ENCODE data around the gene CCNE1.

- TF ChIP-seq TP53 (CRISPR knock-in tag; IDR thresholded peaks at IDR 0.05) (no peak), USF2 (CRISPR knock-in tag; IDR thresholded peaks at IDR 0.05) (peak; percentile 82), MAX (CRISPR knock-in tag; IDR thresholded peaks at IDR 0.05) (no peak), SMAD3 (CRISPR knock-in tag; IDR thresholded peaks at IDR 0.05; ENCODE audit: borderline replicate concordance) (no peak), ATF6 (CRISPR knock-in tag; IDR thresholded peaks at IDR 0.05) (no peak), JUN (CRISPR knock-in tag; IDR thresholded peaks at IDR 0.05) (no peak), NR3C1 (CRISPR knock-in tag; conservative IDR thresholded peaks at IDR 0.05; ENCODE audit: low read depth) (no peak), CTCF (IDR thresholded peaks at IDR 0.05) (no peak), ZNF281 (CRISPR knock-in tag; IDR thresholded peaks at IDR 0.05) (no peak), GTF2I (CRISPR knock-in tag; conservative IDR thresholded peaks at IDR 0.05) (no peak), SP1 (CRISPR knock-in tag; conservative IDR thresholded peaks at IDR 0.05) (no peak), CBFB (CRISPR knock-in tag; IDR thresholded peaks at IDR 0.05; ENCODE audit: low read depth) (no peak), GRHL2 (CRISPR knock-in tag; IDR thresholded peaks at IDR 0.05; ENCODE audit: insufficient replicate concordance, severe bottlenecking) (no peak), ZNF512 (CRISPR knock-in tag; IDR thresholded peaks at IDR 0.05; ENCODE audit: borderline replicate concordance) (no peak)
Observed at GRCh38 chr19:29855087-29855486, 43.3 kb downstream of the CCNE1 start.
